ENCODE data around the gene IFT88.

The IFT88 gene

GRCh38 chr13:20566468-20566897 is 474 bp upstream of the IFT88 start:
- DNase-seq (ENCODE audit: low spot score), result no peak

GRCh38 chr13:20567881-20568528 is 1.0 kb downstream of the IFT88 start:
- no peak for DNase-seq (ENCODE audit: low spot score)

- no peak for DNase-seq (ENCODE audit: low spot score)
Measured at GRCh38 chr13:20570517-20570916, 3.6 kb downstream of the IFT88 start.

- DNase-seq (ENCODE audit: low spot score), result no peak
Measured at GRCh38 chr13:20571676-20572075, 4.7 kb downstream of the IFT88 start.

GRCh38 chr13:20573186-20573585 is 6.2 kb downstream of the IFT88 start:
- DNase-seq (ENCODE audit: low spot score), result no peak

GRCh38 chr13:20573636-20574035 is 6.7 kb downstream of the IFT88 start:
- DNase-seq (ENCODE audit: low spot score), result no peak

- no peak for DNase-seq (ENCODE audit: low spot score)
Measured at GRCh38 chr13:20579191-20579590, 12.2 kb downstream of the IFT88 start.

GRCh38 chr13:20580257-20580656 is 13.3 kb downstream of the IFT88 start:
- DNase-seq (ENCODE audit: low spot score), result no peak

- no peak for DNase-seq (ENCODE audit: low spot score)
Measured at GRCh38 chr13:20582026-20582425, 15.1 kb downstream of the IFT88 start.

GRCh38 chr13:20583803-20584293 is 16.9 kb downstream of the IFT88 start:
- no peak for DNase-seq (ENCODE audit: low spot score)

- DNase-seq (ENCODE audit: low spot score), result no peak
Measured at GRCh38 chr13:20585371-20585770, 18.4 kb downstream of the IFT88 start.

- DNase-seq (ENCODE audit: low spot score), result no peak
Measured at GRCh38 chr13:20588529-20589110, 21.7 kb downstream of the IFT88 start.

- DNase-seq (ENCODE audit: low spot score), result no peak
Measured at GRCh38 chr13:20590561-20590960, 23.6 kb downstream of the IFT88 start.

GRCh38 chr13:20592606-20593005 is 25.6 kb downstream of the IFT88 start:
- no peak for DNase-seq (ENCODE audit: low spot score)

GRCh38 chr13:20594280-20594679 is 27.3 kb downstream of the IFT88 start:
- DNase-seq (ENCODE audit: low spot score), result no peak

GRCh38 chr13:20607015-20607414 is 40.1 kb downstream of the IFT88 start:
- no peak for DNase-seq (ENCODE audit: low spot score)

- DNase-seq (ENCODE audit: low spot score), result no peak
Measured at GRCh38 chr13:20608438-20609020, 41.6 kb downstream of the IFT88 start.

- peak; percentile 49 for DNase-seq (ENCODE audit: low spot score)
Measured at GRCh38 chr13:20609145-20609544, 42.2 kb downstream of the IFT88 start.

- DNase-seq (ENCODE audit: low spot score), result no peak
Measured at GRCh38 chr13:20610006-20610405, 43.0 kb downstream of the IFT88 start.

- DNase-seq (ENCODE audit: low spot score), result peak; percentile 47
Measured at GRCh38 chr13:20616059-20616797, 49.3 kb downstream of the IFT88 start.

- DNase-seq (ENCODE audit: low spot score), result no peak
Measured at GRCh38 chr13:20623000-20623399, 56.0 kb downstream of the IFT88 start.

GRCh38 chr13:20624213-20624612 is 57.3 kb downstream of the IFT88 start:
- no peak for DNase-seq (ENCODE audit: low spot score)

- no peak for DNase-seq (ENCODE audit: low spot score)
Measured at GRCh38 chr13:20633802-20634201, 66.8 kb downstream of the IFT88 start.

Measured in AG08396 (cell line).